GM19372 (cell line): ENCODE data around the gene EIF4A2.

Experiments
- ATAC-seq: cut with Tn5 transposase; IDR thresholded peaks from one replicate; pipeline ENCODE4 v1.9.1; 2021; ENCODE audit warnings: mild to moderate bottlenecking, low read depth, moderate library complexity; ENCODE audit not compliant: unreplicated experiment

Gene EIF4A2

DNA sequence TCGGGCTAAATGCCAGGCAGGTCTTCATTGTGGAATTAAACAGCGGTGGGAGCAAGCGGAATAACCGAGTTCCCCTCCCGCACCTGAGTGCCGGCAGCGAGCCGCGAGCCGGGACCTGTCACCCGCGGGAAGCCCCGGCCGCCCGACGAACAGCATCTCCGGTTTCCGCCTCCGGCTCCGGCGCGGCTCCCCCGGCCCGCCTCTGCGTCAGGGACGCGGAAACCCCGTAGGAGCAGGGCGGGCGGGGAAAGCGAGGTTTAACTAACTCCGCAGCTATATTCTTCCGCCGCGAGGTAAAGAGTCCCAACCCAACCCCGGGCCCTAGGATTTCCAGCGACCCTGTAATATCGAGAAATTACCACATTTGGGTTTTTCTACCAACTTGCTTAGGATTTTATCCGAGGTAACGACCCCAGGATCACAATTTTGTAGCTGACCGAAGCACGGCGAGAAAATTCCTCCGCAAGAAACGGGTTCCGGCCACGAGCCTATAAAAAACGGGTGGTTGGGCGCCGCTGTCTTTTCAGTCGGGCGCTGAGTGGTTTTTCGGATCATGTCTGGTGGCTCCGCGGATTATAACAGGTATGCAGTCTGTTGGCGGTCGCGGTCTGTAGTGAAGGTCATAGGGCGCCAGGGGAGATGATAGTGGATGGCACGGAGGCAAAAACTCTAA, at the start of gene EIF4A2:
Gene EIF4A2, plus strand, starts transcription at position 520 of the 673 bp plus-strand sequence. Its CDS starts 34 bp downstream, at position 554.
- peak; percentile 55 for ATAC-seq

- no peak for ATAC-seq
Observed at GRCh38 chr3:186742618-186743380, 40.6 kb upstream of the EIF4A2 start.

DNA sequence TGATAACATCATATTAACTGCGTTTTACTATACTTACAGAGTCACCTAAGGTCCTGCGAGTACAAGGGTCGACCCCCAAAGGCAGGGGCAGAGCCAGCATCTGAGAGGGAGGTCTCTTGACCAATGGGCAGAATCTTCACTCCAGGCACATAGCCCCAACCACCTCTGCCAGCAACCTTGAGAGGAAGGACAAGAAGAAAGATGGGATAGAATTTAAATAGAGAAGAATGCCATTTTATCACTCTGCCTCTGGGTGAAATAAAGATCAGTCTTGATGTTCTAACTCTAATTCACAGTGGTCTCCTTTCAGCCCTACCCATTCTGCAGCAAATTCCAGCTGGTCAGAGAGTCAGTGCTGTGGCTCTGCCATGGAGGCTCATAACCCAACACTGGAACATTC, 39.7 kb upstream of the EIF4A2 start:
- no peak for ATAC-seq

DNA sequence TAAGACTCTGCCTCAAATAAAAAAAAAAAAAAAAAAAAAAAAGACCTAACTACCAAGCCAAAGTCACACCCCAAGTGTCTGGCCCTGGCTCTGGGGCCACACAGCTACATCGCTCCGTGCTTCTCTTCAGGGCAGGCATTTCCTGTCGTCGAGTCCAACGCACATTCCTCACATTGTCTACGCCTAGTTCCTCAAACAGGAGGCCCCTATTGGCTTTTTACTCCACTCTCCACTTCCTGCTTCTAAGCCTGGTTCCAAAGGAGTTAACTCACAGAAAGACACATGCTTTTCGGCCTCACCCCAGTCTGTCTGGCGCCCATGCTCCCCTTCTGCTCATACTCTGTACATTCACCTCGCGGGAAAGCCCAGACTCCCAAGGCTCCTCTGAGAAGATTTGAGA, 37.4 kb upstream of the EIF4A2 start:
- no peak for ATAC-seq

DNA sequence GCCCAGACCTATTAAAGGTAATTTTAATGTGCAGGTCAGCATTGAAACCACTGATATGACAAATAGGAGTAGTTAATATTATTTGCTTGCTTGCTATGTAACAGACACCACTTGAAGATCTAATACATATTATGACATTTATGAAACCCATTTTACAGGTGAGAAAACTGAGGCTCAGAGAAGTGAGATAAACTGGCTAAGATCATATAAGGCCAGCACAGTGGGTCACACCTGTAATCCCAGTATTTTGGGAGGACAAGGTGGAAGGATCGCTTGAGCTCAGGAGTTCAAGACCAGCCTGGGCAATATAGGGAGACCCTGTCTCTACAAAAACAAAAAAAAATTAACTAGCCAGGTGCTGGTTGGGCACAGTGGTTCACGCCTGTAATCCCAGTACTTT, 33.1 kb upstream of the EIF4A2 start:
- ATAC-seq: no peak

GRCh38 chr3:186751480-186751879, 31.9 kb upstream of the EIF4A2 start:
- no peak for ATAC-seq

GRCh38 chr3:186754006-186754405, 29.4 kb upstream of the EIF4A2 start:
- no peak for ATAC-seq

DNA sequence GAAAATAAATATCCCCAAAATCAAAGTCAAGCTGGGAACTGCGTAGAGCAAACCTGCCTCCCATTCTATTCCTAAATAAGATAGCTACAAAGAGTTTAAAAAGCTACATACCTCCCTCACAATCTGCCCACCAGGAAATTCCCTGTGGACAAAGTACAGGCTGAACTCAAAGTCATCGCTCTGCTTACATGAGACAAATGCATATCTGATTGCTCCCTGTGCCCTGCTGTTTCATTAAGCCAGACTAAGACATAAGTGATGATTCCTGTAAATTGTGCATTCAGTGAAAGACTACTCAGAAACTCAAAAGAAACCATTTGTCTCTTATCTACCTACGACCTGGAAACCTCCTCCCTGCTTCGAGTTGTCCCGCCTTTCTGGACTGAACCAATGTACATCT, 28.5 kb upstream of the EIF4A2 start:
- ATAC-seq: no peak

DNA sequence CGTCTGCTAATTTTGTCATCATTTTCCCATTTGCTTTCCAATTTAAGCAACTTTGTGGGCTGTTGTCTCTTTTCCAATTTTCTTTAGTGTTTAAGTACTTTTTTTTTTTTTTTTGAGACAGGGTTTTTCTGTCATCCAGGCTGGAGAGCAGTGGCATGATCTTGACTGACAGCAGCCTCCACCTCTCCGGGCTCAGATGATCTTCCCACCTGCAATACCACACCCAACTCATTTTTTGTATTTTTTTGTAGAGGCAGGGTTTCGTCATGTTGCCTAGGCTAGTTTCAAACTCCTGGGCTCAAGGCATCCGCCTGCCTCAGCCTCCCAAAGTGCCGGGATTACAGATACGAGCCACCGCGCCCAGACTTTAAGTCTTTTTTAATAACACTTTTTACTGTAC, 26.2 kb upstream of the EIF4A2 start:
- no peak for ATAC-seq

DNA sequence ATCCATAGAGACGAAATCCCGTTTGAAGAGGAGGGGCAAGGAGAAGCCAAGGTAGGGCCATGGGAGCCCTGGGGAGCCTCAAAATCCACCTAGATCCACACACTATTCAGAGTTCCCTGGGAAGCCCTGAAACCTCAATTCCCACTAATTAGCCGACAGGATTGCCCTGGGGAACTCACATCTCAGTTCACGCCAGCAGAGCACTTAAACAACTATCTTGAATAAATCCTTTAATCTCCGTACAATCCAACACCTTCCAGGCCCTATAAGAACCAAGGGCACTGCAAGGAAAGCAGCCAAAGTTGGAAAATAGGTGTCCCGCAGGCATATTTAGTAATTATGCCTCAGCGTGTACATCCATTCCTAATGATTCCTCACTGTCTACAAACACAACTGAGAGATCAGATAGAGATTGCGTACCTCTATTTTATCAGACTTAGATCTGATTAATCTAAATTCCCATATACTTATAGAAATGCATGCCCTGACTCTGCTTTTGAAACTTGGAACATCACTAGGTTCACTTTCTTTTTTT, 25.6 kb upstream of the EIF4A2 start:
- ATAC-seq: no peak

GRCh38 chr3:186759231-186759930, 24.0 kb upstream of the EIF4A2 start:
- no peak for ATAC-seq

DNA sequence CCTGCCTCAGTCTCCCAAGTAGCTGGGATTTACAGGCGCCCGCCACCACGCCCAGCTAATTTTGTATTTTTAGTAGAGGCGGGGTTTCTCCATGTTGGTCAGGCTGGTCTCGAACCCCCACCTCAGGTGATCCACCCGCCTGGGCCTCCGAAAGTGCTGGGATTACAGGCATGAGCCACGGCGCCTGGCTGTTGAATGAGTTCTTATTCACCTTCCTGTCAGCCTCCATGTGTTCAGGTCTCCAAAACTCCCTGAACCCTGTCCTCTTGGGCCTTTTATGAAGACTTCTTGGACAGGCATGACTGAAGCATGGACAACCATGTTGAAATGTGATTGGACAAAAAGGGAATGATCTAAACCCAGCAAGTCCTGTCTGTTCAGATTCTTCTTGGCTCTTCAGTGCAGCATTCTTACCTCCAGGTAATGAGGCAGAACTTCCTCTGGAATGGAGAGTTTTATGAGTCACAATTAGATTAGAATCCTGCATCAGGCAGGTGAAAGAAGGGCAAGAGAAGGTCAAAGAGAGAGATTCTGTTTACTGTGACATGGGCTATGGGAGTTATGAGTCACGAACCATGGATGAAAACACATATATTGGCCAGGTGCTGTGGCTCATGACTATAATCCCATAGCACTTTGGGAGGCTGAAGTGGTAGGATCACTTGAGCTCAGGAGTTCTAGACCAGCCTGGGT, 23.1 kb upstream of the EIF4A2 start:
- ATAC-seq: no peak

- ATAC-seq: no peak
Observed at GRCh38 chr3:186760897-186761447, 22.4 kb upstream of the EIF4A2 start.

- ATAC-seq: peak; percentile 25
Observed at GRCh38 chr3:186772281-186772694, 11.1 kb upstream of the EIF4A2 start.

- peak; percentile 87 for ATAC-seq
Observed at GRCh38 chr3:186772701-186773417, 10.5 kb upstream of the EIF4A2 start.

GRCh38 chr3:186775999-186776398, 7.4 kb upstream of the EIF4A2 start:
- no peak for ATAC-seq

DNA sequence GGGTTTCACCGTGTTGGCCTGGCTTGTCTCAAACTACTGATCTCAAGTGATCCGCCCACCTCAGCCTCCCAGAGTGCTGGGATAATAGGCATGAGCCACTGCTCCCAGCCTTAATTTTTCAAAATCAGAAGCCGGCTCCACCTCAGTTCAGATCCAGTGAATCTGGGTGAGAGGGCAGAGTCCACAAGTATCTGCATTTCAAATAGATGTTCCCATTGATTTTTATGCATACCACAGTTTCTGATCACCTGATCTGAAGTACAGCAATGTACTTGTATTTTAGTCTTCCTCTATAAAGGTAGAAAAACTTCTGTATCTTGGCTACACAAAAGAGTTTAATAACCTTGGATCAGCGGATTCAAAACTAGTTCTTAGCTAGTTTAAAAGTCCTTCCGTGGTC, 4.2 kb upstream of the EIF4A2 start:
- ATAC-seq: no peak

- no peak for ATAC-seq
Observed at GRCh38 chr3:186782542-186783057, 777 bp upstream of the EIF4A2 start.

DNA sequence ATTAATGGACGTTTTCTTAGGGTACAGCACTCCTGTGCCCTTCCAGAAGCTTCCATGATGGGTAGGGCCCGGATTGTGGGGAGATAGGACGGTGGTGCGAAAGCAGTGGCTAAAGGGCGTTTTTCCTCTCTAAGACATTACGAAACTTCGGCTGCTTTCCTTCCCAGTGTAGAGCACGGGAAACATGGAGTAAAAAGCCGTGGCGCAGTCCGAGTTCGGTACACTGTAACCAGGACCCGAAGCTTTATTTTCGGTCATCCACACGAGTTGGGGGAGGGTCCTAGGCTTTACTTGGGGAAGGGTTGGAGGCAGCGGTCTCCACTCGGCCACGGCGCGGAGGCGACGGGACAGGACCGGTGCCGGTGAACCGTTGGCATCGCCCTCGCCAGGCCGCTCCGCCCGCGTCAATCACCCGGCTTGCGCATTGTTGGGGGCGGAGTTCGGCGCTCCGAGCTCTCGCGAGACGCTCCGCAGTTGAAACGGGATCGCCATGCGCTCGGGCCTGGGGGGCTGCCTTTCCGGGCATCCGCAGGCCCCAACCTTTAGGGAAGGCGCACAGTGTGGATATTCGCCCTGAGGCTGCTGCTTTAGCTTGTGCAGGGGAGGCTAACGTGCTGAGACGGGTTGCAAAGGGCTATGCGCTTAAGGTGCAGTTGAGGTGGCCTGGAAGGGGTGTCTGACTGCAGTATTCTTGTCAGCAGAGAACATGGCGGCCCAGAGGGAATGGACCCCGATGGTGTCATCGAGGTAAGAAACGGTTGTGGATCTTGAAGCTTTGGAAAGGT, 546 bp downstream of the EIF4A2 start:
- ATAC-seq: peak; percentile 52
